Hepatocyte (in vitro differentiated cells): ENCODE measurements around the gene PPM1H.

Experiments
- EZH2 ChIP-seq: fragments of 200-600 bp; sonication (generic); IDR thresholded peaks from 2 replicates; pipeline ENCODE4 v1.6.1; 2016; ENCODE audit warnings: antibody characterized with exemption, mild to moderate bottlenecking, borderline replicate concordance
- EZH2phosphoT487 ChIP-seq: fragments of 200-600 bp; sonication (generic); IDR thresholded peaks from one replicate; pipeline ENCODE4 v1.6.1; 2018; ENCODE audit warnings: antibody characterized with exemption, mild to moderate bottlenecking, low read depth, moderate library complexity; ENCODE audit not compliant: unreplicated experiment, severe bottlenecking
- TF ChIP-seq, protein P1 (sequence below): fragments of 200-600 bp; sonication (generic); IDR thresholded peaks from 2 replicates; pipeline ENCODE4 v1.5.1; 2016; ENCODE audit warnings: antibody characterized with exemption, mild to moderate bottlenecking; ENCODE audit not compliant: poor library complexity

DNA sequence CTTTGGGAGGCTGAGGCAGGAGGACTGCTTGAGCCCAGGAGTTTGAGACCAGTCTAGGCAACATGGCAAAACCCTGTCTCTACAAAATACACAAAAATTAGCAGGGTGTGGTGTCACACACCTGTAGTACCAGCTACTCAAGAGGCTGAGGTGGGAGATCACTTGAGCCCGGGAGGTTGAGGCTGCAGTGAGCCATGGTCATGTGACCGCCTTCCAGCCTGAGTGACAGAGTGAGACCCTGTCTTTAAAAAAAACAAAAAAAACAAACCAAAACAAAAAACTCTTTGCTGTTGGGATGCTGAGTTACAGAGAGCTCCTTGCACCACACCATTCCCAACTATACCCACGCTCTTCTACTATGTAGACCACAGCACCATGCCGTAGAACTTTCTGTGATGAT, 221.2 kb downstream of the PPM1H start:
- TF ChIP-seq, protein P1, sequence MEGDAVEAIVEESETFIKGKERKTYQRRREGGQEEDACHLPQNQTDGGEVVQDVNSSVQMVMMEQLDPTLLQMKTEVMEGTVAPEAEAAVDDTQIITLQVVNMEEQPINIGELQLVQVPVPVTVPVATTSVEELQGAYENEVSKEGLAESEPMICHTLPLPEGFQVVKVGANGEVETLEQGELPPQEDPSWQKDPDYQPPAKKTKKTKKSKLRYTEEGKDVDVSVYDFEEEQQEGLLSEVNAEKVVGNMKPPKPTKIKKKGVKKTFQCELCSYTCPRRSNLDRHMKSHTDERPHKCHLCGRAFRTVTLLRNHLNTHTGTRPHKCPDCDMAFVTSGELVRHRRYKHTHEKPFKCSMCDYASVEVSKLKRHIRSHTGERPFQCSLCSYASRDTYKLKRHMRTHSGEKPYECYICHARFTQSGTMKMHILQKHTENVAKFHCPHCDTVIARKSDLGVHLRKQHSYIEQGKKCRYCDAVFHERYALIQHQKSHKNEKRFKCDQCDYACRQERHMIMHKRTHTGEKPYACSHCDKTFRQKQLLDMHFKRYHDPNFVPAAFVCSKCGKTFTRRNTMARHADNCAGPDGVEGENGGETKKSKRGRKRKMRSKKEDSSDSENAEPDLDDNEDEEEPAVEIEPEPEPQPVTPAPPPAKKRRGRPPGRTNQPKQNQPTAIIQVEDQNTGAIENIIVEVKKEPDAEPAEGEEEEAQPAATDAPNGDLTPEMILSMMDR = no peak
- no peak for TF ChIP-seq EZH2
- no peak for TF ChIP-seq EZH2phosphoT487
